ENCODE measurements around the gene PDIK1L.
"Not testable (repeated sequence)": the region's sequence is repeated elsewhere in the genome, so short reads cannot be mapped to it uniquely, and the experiment has no call there.

PDIK1L gene

DNA sequence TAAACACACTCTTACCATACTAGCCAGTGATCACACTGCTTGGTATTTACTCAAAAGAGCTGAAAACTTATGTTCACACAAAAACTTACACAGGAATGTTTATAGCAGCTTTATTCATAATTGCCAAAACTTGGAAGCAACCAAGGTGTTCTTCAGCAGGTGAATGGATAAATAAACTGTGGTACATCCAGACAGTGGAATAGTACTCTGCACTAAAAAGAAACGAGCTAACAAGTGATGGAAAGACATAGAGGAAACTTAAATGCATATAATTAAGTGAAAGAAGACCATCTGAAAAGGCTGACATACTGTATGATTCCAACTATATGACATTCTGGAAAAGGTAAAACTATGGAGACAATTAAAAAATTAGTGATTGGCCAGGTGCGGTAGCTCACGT lies 20.7 kb upstream of the PDIK1L start:
- DNase-seq (ENCODE audit: low read depth in 2 of 2), result no peak

DNA sequence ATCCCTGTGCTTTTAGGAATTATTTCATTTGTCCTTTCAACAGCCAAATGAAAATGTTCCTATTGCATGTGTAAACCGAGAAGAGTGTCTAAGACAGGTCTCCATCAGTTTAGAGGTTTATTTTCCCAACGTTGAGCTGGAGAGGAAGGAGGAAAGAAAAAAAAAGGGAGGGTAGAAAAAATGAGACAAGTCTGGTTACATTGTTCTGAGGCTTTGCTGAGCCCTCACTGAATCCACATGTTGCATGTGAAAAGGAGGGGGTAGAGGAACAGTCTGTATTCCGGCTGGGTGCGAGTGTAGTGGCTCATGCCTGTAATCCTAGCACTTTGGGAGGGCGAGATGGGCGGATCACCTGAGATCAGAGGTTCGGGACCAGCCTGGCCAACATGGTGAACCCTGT lies 19.2 kb upstream of the PDIK1L start:
- no peak for DNase-seq (ENCODE audit: low read depth in 2 of 2)

DNA sequence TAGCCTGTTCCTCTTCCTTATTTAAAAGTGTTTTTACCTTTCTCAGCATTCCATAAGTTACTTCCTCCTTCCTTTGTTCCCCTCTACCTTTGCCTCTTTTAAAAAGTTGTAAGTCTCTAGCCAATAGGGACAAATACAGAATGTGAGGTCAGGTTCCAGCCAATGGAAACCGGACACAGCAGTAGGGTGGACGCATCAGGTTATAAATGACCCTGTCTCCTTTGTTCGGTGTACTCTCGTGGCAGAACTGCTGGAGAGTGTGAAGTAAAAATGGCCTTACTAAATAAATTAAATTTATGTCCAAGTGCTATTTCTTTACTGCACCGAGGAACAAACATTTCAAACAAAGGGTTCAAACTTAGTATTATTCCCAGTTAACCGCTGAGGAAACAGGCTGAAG lies 18.1 kb upstream of the PDIK1L start:
- not testable (repeated sequence) for DNase-seq (ENCODE audit: low read depth in 2 of 2)

DNA sequence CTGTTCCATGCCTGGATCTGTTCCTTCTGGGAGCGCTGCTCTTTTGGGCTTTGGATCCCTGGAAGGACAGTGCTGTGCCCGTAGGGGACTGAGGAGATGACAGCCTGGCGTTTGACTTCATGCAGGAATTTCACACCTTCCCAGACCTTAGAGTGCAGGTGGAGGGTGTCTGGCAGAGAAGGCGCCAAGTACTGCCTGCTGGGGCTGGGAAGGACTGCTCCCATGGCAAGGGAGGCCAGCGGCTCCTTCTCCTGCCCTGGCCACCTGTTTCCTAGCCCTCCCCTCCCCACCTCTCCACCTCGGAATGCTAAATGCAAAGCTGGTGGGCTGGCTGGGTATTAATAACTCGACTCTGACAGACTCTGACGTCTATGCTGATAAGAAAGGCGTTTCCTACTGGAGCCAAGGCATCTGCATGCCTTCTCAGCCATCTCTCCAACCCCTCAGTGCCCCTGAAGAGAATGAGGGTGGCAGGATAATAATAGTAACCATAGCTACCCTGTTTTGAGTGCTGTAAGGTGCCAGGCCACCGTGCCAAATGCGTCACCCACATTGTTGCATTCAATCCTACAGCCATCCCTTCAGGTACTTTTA lies 17.5 kb upstream of the PDIK1L start:
- no peak for DNase-seq (ENCODE audit: low read depth in 2 of 2)

DNA sequence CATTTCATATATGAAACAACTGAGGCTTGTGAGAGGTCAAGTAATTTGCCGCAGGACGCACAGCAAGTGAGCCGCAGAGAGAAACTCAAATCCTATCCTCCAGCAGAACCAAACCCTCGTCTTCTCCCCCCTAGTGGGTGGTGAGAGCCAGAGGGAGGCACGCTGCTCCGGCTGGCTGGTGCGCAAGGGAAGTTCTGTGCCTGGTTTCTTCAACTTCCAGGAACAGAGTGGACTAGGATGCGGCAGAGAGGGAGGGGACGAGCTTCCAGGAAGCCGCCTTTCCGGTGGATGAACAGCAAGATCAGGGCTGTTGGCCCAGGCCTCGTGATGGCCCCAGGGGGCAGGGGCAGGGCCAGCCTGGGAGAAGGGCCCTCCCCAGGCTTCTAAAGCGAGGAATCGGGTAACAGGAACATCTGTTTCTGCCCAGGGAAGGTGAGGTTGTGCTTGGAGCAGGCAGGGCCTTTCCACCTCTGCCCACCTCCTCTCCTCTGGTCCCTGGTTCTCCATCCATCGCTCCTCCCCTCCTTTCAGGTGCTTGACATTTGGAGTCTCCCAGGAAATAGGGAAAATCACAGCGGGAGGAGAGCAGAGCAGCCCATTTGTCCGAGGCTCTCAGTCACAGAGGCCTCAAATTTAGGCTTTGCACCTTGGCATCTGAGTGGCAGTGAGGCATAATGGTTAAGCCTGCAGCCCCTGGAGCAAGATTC lies 16.8 kb upstream of the PDIK1L start:
- no peak for DNase-seq (ENCODE audit: low read depth in 2 of 2)

DNA sequence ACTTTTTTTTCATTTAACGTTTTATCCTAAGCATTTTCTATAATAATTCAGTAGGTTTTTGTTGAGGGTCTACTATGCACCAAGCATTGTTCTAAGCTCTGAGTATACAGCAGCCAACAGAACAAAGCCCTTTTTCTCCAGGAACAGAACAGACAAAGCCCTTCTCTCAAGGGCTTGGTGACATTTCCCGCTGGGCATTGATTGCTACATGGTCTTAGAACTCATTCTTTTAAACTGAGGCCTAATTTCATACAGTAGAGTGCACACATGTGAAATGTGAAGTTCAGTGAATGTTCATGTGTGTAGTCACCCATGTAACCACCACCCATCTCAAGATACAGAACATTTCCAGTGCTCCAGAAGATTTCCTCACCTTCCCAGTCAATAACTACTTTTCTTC lies 15.2 kb upstream of the PDIK1L start:
- no peak for DNase-seq (ENCODE audit: low read depth in 2 of 2)

DNA sequence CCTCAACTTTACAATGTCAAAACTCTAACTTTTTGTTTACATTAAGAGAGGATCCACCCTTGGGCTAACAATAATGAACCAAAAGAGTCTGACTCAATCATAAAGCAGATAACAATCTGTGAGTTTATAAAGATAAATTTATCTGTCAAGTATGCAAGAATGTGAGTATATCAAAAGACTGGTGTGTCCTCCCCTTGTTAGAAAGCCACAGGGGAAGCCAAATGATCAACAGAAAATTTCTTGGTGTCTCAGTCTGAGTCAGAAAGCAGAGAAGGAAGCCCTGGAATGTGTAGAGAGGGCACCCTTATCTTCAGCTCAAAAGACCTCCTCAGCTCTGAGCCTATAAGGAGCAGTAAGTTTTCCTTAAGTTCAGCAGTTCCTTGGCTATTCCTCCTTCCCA lies 13.9 kb upstream of the PDIK1L start:
- no peak for DNase-seq (ENCODE audit: low read depth in 2 of 2)

DNA sequence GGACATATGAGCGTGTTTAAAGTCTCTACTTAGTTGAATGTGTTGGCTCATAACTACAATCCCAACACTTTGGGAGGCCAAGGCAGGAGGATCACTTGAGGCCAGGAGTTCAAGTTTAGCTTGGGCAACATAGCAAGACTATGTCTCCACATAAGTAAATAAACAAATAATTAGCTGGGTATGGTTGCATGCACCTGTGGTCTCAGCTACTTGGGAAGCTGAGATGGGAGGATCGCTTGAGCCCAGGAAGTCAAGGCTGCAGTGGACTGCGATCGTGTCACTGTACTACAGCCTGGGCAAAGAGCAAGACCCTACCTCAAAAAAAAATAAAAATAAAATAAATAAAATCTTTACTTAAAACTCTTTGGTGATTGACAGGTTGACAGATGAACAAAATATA lies 13.0 kb upstream of the PDIK1L start:
- no peak for DNase-seq (ENCODE audit: low read depth in 2 of 2)

DNA sequence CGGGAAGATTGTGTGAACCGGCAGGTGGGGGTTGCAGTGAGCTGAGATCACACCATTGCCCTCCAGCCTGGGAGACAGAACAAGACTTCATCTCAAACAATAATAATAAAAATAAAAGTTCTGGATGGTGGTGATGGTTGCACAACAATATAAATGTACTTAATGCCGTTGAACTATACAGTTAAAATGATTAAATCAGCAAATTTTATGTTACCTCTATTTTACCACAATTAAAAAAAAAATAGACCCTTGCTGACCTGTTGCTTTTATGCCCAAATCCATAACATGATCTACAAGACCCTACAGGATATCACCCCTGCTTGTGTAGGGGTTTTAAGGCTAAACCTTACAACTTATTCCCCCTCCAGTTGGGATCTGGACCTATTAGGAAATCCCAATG lies 11.8 kb upstream of the PDIK1L start:
- DNase-seq (ENCODE audit: low read depth in 2 of 2), result no peak

DNA sequence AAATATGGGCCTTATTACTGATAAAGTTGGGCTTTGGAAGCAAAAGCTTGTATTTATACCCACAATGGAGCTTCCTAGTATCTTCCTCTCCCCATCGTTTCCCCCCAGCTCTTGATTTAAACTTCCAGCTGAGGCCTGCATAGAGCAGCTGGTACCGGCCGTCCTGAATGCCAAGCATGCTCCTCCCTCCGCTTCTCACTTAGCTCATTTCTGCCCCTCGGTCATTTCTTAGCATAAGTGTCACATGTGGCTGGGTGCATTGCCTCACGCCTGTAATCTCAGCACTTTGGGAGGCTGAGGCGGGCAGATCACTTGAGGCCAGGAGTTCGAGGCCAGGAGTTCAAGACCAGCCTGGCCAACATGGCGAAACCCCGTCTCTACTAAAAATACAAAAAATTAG lies 11.4 kb upstream of the PDIK1L start:
- DNase-seq (ENCODE audit: low read depth in 2 of 2), result not testable (repeated sequence)

DNA sequence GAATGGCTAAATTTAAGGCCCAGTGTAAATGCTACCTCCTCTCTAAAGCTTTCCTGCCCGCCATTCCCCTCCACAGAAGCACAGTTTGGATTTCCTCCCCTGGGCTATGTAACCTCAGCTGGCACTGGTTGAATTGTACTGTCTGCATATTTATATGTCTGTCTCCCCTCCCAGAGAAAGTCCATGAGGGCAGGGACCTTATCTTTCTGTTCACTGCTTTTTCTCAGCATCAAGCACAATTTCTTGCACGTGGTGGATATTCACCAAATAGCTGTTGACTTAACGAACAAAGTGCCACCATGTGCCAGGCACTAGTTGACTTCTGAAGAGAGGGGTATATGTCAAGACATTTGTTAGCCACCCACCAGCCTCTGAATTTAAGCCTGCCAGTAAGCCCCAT lies 9.5 kb upstream of the PDIK1L start:
- no peak for DNase-seq (ENCODE audit: low read depth in 2 of 2)

DNA sequence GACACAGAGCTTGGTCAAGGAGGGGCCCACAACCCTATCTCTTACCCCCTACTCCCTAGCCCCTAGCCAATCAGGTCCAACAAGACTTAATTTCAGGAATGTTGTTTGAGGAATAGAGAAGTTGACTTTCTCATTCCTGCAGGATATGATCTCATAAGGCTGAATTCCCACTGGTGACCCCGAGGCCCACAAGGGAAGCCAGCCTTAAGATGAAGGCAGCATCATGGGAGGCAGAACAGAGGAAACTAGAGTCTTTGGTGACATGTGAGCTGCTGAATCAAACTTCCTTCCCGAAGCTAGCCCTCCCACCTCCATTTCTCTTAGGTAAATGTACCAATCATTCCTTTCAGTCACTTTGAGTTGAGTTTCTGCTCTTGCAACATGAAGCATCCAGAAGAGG lies 9.1 kb upstream of the PDIK1L start:
- DNase-seq (ENCODE audit: low read depth in 2 of 2), result no peak

DNA sequence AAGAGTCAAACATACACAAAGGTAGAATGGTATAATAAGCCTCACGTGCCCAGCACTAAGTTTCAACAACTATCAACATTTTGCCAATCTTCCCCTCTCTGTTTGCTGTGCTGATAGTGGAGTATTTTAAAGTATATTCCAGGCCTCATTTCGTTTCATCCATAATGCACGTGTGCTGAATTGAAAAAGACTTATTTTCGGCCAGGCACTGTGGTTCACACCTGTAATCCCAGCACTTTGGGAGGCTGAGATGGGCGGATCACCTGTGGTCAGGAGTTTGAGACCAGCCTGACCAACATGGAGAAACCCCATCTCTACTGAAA lies 6.4 kb upstream of the PDIK1L start:
- DNase-seq (ENCODE audit: low read depth in 2 of 2), result not testable (repeated sequence)

DNA sequence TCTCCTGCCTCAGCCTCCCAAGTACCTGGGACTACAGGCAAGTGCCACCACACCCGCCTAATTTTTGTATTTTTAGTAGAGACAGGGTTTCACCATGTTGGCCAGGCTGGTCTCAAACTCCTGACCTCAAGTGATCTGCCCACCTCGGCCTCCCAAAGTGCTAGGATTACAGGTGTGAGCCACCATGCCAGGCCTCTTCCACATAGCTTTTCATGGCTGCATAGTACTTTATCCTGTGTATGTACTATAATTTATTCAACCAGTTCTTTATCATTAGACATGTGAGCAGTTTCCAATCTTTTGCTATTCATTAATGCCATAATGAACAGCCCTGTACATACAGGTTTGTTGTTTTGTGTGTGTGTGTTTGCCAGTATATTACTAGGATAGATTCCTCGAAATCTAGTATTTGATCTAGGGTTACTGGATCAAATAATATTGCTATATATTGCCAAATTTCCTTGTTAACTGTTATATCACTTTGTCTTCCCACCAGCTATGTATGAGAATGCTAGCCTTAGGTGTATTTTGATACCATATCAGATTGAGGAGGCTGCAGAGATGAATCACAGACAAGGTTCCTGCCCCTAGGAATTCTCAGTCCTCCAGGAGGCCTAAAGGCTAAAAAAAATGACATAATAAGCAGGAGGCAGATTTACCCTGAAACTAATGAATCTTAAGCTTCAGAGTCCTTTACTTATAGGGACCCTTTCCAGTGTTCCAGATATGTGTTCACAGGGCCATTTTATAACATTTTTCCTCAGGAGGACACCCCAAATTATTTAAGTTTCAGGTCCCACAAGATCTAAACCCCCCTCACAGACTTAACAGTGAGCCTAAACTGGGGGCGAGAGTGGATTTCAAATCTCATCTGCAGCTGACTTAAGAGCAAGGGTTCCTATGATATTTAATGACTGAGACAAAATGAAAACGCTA lies 2.1 kb upstream of the PDIK1L start:
- DNase-seq (ENCODE audit: low read depth in 2 of 2), result no peak

DNA sequence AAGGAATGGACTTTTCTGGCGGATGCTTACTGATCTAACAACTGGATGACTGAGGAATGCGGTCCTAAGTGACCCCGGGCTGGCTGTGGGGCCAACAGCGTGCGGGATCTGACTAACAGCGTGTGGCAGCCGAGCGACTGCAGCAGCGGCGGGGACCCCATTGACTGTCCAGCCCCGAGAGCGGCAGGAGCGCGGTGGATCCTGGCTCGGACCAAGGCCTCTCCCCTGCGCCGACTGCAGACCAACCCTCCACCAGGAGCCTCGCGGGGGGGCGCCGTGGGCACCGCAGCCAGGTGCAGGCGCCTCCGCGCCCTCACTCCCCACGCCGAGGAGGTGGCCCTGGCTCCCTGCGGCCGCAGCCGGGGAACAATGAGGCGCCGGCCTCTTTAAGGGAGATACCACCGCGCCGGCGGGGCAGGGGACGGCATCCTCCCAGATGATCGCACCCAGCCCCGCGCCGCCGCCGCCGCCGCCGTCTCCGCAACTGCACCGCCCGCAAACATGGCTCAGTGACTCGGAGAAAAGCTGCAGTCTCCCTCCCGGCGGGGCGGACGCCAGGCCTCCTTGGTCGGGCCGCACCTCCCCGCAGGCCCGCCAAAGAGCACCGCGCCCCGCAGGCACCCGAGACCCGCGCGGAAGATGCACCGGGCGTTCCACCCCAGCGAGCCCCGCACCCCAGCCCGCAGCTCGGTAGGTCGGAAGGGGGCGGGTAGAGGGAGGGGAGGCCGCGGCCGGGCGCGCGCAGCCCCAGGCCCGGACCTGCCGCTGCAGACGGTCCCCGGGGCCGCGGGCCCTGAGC lies 694 bp upstream of the PDIK1L start:
- DNase-seq (ENCODE audit: low read depth in 2 of 2), result peak; percentile 52 to 69

DNA sequence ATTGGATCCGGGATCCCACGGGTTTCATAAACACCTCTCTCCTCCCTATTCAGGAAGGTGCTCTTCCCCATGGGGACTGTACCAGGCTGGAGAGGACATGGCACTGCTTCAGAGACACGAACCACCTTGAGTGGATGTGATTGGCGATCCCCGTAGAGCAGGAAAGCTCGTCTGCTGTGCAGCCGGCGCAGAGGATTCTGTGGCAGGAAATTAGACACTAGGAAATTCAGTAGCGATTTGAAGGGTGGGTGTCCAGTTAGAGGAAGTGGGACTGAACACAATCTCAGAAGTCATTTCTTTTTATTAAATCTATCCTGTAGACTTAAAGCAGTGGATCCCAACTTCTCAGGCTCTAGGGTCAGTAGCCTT lies 767 bp downstream of the PDIK1L start:
- peak in 1 of 2 experiments; percentile 6 for DNase-seq (ENCODE audit: low read depth in 2 of 2)

DNA sequence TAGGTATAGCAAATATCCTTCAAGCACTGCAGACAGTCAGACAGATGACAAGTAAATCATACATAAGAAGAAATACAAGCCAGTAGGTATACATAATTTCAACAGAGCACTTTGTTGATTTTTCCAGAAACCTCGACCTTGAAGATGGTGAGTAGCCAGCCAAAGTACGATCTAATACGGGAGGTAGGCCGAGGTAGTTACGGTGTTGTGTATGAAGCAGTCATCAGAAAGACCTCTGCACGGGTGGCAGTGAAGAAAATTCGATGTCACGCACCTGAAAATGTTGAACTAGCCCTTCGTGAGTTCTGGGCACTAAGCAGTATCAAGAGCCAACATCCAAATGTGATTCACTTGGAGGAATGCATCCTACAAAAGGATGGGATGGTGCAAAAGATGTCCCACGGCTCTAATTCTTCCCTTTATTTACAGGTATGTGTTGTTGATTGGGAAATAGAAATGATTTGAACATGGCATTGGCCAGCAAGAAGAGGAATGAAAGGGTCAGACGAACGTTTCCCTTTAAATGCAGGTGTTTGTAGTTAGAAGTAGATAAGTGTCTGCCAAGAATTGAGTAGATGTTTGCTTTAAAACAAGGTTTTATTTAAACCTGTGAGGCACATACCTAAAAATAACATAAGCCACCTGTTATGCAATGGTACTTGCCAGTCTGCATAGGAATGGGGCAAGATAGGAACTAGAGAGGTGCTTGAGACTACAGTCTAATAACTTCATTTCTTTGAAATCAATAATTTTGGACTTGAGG lies 2.7 kb downstream of the PDIK1L start:
- no peak for DNase-seq (ENCODE audit: low read depth in 2 of 2)

DNA sequence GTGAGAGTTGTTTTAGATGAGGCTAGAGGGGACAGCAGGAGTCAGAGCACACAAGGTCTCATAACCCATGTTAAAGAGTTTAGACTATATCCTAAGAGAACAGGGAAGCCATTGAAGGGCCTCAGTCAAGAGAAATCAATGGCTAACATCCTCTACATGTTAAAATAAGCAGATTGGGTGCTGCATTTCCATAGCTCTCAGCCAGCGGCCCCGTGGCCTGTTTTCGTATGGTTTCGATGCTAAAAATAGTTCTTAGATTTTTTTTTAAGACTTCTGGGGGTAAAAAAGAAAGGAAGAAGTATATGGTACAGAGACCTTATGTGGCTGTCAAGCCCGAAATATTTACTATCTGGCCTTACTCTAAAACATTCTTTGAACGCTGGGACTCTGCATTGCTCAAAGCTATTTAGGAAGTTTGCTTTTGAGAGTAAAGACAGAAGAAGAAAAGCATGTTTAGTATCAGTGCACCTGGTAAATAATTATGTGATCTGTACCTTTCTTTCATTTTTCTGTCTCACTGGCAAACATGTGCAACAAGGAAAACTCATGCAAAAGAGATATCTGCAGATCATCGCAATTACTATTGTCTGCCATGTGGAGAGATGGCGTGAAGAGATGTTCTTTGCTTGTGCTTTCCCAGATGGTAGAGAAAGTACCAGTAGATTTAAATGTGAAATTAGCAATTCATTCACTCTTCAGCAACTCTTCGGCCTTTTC lies 8.4 kb downstream of the PDIK1L start:
- no peak for DNase-seq (ENCODE audit: low read depth in 2 of 2)

DNA sequence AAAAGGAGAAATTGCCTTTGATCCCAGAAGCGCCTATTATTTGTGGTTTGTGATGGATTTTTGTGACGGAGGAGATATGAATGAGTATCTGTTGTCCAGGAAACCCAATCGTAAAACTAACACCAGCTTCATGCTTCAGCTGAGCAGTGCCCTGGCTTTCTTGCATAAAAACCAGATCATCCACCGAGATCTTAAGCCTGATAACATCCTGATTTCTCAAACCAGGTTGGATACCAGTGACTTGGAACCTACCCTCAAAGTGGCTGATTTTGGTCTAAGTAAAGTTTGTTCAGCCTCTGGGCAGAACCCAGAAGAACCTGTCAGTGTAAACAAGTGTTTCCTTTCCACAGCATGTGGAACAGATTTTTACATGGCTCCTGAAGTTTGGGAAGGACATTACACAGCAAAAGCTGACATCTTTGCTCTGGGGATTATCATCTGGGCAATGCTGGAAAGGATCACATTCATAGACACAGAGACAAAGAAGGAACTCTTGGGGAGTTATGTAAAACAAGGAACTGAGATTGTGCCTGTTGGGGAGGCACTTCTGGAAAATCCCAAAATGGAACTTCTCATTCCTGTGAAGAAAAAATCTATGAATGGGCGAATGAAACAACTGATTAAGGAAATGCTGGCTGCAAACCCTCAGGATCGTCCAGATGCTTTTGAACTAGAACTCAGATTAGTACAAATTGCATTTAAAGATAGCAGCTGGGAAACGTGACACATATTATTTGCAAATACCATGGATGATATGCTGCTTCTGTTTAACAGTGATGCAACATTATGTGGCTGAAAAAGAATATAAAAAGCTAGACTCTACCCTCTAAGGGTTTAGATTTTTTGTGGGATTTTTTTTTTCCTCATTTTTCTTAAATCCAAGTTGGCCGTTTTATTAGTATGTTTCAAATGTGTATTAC lies 10.5 kb downstream of the PDIK1L start:
- no peak for DNase-seq (ENCODE audit: low read depth in 2 of 2)

All from stimulated activated CD4-positive, alpha-beta T cell treated with anti-CD3 and anti-CD28 coated beads, Interleukin-12 subunit alpha, Interleukin-12 subunit beta, amount 100 ng/mL, for 24 hours (primary cell).